Kidney (tissue), 14 donors: ENCODE results near the gene TULP3. TPM values are rescaled to one million over a fixed set of nuclear protein-coding genes. Genes with fewer than 3 reads are reported as not detected.

Experiments used
- DNase-seq, 5 donors: peaks; one replicate each; pipeline ENCODE4 v3.0.0-alpha.2; 2013 to 2020
- FAIRE-seq: peaks from 2 replicates; lab custom pipeline; 2012; peaks lifted over from hg19 to GRCh38; lab: Jason Lieb, UNC
- H3K27ac ChIP-seq, 2 donors: one replicate each; pipeline ENCODE4 v1.7.0; 2013; ENCODE audit warnings: low read depth in 2 of 2, low read length in 2 of 2, inconsistent platforms in 1 of 2
- H3K27me3 ChIP-seq: one replicate; pipeline ENCODE4 v1.7.1; 2013; ENCODE audit warnings: low read length, inconsistent platforms; ENCODE audit not compliant: control insufficient read depth, insufficient read depth
- H3K36me3 ChIP-seq, 3 donors: one replicate each; pipeline versions ENCODE4 v1.7.0 to v1.7.1; 2013; ENCODE audit warnings: low read length in 3 of 3, control low read depth in 1 of 3, inconsistent platforms in 1 of 3; ENCODE audit not compliant: insufficient read depth in 3 of 3, control insufficient read depth in 2 of 3
- H3K4me1 ChIP-seq, 3 donors: one replicate each; pipeline versions ENCODE4 v1.7.0 to v1.7.1; 2013; ENCODE audit warnings: low read length in 3 of 3, inconsistent platforms in 1 of 3, low read depth in 1 of 3; ENCODE audit not compliant: control insufficient read depth in 2 of 3, insufficient read depth in 2 of 3
- H3K4me3 ChIP-seq, 3 donors: one replicate each; pipeline versions ENCODE4 v1.7.0 to v1.8.1; 2013; ENCODE audit warnings: low read length in 3 of 3, control low read depth in 1 of 3, inconsistent platforms in 1 of 3
- H3K9ac ChIP-seq, 3 donors: one replicate each; pipeline versions ENCODE4 v1.7.0 to v1.7.1; 2013; ENCODE audit warnings: low read length in 3 of 3, control low read depth in 1 of 3, inconsistent platforms in 1 of 3
- H3K9me3 ChIP-seq, 3 donors: one replicate each; pipeline versions ENCODE4 v1.7.0 to v1.7.1; 2013; ENCODE audit warnings: low read length in 3 of 3, control low read depth in 1 of 3, inconsistent platforms in 1 of 3; ENCODE audit not compliant: control insufficient read depth in 2 of 3, insufficient read depth in 1 of 3
- intact Hi-C: fragments of 100-400 bp; cut with DNase I; formaldehyde crosslinking; loops from one replicate; pipeline ENCODE4 v1.11.1; 2022
- polyA plus RNA-seq: library from polyadenylated mRNA; stranded (reverse); fragments of 350-450 nt; fragmentation: Illumina TruSeq; extraction: RNeasy Lipid Tissue Mini Kit (QIAGEN cat#74804); gene quantifications from one replicate; pipeline ENCODE4 v1.2.3, GENCODE V29; 2014; ENCODE audit warnings: low read depth, low replicate concordance; ENCODE audit not compliant: insufficient read depth
- total RNA-seq: library from RNA; stranded (reverse); fragmentation: NEBNext Ultra II Directional; extraction: Animal tissue kit (Norgen Biotek cat#: 25700); gene quantifications from one replicate; pipeline ENCODE4 v1.2.1, GENCODE V29; 2021
- TF ChIP-seq, protein P1 (sequence below): IDR thresholded peaks from 3 replicates; pipeline ENCODE4 v1.5.1; 2012; ENCODE audit warnings: mild to moderate bottlenecking, moderate library complexity, borderline replicate concordance; ENCODE audit not compliant: insufficient read depth; ENCODE audit errors: extremely low read depth
- donor health status: control.
- donor health status: control.
- donor health status: control.
- donor health status: control.
- donor health status: control.
- donor health status: DM: yes; HTN: yes; CAD: no.
- donor health status: Normal renal cell carcinoma (clear cell type).

Gene TULP3
- total and polyA plus RNA-seq, 2 donors from 2014 or later = 20.3 to 23.0 TPM

DNA sequence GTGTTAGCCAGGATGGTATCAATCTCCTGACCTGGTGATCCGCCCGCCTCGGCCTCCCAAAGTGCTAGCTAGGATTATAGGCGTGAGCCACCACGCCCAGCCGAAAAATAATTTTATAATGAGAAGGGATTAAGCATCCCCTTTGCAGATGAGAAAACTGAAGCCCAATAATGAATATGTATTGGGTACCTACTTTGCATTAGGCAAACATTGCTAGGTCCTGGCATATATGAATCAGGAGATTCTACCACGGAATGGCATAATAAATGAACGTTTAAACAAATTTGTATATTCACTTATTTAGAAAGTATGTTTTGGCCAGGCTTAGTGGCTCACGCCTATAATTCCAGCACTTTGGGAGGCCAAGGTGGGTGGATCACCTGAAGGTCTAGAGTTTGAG is 32.4 kb downstream of the TULP3 start:
- Histone ChIP-seq H3K9me3 (no peaks in the 10 kb centered on the region), H3K4me3 (no peak overlapping the region), H3K27ac (no peak overlapping the region), H3K9ac (no peak overlapping the region), H3K36me3 (peaks cover 8 to 33% (median 21%) of the 10 kb centered on the region in 3 donors), H3K27me3 (no peaks in the 10 kb centered on the region), H3K4me1 (no peaks in the 10 kb centered on the region)
- FAIRE-seq = no peak
- TF ChIP-seq, protein P1, sequence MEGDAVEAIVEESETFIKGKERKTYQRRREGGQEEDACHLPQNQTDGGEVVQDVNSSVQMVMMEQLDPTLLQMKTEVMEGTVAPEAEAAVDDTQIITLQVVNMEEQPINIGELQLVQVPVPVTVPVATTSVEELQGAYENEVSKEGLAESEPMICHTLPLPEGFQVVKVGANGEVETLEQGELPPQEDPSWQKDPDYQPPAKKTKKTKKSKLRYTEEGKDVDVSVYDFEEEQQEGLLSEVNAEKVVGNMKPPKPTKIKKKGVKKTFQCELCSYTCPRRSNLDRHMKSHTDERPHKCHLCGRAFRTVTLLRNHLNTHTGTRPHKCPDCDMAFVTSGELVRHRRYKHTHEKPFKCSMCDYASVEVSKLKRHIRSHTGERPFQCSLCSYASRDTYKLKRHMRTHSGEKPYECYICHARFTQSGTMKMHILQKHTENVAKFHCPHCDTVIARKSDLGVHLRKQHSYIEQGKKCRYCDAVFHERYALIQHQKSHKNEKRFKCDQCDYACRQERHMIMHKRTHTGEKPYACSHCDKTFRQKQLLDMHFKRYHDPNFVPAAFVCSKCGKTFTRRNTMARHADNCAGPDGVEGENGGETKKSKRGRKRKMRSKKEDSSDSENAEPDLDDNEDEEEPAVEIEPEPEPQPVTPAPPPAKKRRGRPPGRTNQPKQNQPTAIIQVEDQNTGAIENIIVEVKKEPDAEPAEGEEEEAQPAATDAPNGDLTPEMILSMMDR = no peak
- intact Hi-C loops = no loop called here
- DNase-seq = no peak

DNA sequence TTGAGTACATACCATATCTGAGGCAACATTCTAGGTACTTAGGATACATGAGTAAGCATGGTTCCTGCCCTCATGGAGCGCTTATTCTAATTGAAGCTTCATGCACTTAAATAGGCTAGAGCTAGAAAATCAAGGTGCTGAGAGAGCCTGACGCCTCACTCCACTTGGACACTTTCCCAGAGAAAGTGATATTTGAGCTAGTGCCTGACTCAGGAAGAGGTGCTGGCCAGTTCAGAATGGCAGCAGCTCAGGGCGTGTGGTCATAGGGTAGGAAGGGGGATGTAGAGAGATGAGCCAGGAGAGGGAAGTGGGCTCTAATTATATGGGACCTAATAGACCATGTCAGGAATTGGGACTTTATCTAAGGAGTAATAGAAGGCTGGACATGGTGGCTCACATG is 33.3 kb downstream of the TULP3 start:
- TF ChIP-seq, protein P1 = no peak
- H3K9me3 ChIP-seq = no peaks in the 10 kb centered on the region
- peaks cover 8 to 33% (median 21%) of the 10 kb centered on the region in 3 donors for H3K36me3 ChIP-seq
- no peak overlapping the region for H3K27ac ChIP-seq
- FAIRE-seq = no peak
- intact Hi-C loops = no loop called here
- no peak overlapping the region for H3K4me3 ChIP-seq
- no peak overlapping the region for H3K9ac ChIP-seq
- H3K4me1 ChIP-seq = no peaks in the 10 kb centered on the region
- no peak for DNase-seq
- H3K27me3 ChIP-seq = no peaks in the 10 kb centered on the region

DNA sequence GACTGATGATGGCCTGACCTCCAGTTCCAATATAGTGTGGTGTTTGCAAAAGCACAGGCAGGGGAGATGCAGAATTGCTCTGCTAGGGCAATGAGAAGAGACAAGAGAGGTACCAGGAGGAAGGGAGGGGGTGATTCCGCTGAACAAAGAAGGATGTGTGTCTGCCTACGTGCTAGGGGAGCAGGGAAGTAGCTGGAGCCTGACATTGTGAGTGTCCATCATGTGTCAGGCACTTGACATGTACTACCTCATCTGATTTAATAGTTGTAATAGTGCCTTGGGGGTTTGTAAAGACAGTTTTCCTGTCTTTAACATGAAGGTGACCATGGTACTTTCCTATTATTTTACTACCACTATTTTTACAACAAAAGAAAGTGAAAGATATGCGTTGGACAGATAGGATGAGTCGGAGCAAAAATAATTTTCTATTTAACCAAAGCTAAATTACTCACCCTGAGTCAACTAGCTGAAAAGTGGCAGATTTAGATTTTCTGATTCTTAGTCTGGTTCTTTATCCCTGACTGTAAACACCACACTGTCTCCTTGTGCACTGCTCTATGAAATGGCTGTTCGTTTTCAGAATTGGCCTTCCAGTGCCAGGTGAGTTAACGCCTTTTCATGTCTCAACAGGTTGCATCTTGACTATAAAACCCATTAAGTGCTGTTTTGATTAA is 34.8 kb downstream of the TULP3 start:
- H3K9ac ChIP-seq = no peak overlapping the region
- FAIRE-seq (no peak), DNase-seq (no peak)
- intact Hi-C loops = no loop called here
- H3K27me3 ChIP-seq = no peaks in the 10 kb centered on the region
- no peak overlapping the region for H3K27ac ChIP-seq
- no peak overlapping the region for H3K4me3 ChIP-seq
- H3K36me3 ChIP-seq = peaks cover 8 to 33% (median 21%) of the 10 kb centered on the region in 3 donors
- TF ChIP-seq, protein P1 = no peak
- no peaks in the 10 kb centered on the region for H3K9me3 ChIP-seq
- no peaks in the 10 kb centered on the region for H3K4me1 ChIP-seq
